Measurements from ENCODE around the gene SH3PXD2A. TPM values are rescaled to one million over a fixed set of nuclear protein-coding genes. Genes with fewer than 3 reads are reported as not detected.

Gene SH3PXD2A
- total RNA-seq, 2 experiments from 2014 or later: 6.9 to 7.0 TPM

DNA sequence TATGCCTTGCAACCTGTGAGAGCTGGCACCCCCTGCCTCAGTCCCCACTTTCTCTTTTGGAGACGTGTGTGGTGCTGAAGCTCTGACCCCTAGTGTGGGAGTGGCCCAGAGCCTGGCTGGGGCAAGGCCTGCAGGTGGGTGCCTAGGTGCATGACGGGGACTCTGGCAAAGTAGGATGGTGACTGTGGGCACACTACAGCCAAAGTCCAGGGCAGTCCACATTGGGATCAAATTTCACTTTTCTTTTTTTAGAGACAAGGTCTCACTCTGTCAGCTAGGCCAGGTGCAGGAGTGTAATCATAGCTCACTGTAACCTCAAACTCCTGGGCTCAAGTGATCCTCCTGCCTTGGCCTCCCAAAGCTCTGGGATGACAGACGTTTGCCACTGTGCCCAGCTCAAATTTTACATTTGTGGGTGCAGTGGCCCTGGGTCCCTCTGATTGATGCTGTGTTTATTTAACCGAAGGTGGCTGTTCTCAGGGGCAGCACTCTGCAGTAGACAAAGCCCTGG, 309.6 kb downstream of the SH3PXD2A start:
- H3K27ac ChIP-seq (ENCODE audit: low read depth in 1 of 2, low read length in 2 of 2): no peak overlapping the region
- CTCF ChIA-PET: no interaction called here
- H3K4me3 ChIP-seq (ENCODE audit: low read length): no peak overlapping the region
- H3K36me3 ChIP-seq (ENCODE audit: insufficient read depth, low read length): no peaks in the 10 kb centered on the region
- POLR2A ChIA-PET: no interaction called here
- peaks cover 11% of the 10 kb centered on the region for H3K4me1 ChIP-seq (ENCODE audit: insufficient read depth, low read length)
- intact Hi-C loops (cut with DNase I, micrococcal nuclease): no loop called here
- peaks cover 11% of the 10 kb centered on the region for H3K4me1 Mint-ChIP-seq (ENCODE audit: low read depth)
- H3K27ac Mint-ChIP-seq: no peak overlapping the region
- TF ChIP-seq, protein P1, sequence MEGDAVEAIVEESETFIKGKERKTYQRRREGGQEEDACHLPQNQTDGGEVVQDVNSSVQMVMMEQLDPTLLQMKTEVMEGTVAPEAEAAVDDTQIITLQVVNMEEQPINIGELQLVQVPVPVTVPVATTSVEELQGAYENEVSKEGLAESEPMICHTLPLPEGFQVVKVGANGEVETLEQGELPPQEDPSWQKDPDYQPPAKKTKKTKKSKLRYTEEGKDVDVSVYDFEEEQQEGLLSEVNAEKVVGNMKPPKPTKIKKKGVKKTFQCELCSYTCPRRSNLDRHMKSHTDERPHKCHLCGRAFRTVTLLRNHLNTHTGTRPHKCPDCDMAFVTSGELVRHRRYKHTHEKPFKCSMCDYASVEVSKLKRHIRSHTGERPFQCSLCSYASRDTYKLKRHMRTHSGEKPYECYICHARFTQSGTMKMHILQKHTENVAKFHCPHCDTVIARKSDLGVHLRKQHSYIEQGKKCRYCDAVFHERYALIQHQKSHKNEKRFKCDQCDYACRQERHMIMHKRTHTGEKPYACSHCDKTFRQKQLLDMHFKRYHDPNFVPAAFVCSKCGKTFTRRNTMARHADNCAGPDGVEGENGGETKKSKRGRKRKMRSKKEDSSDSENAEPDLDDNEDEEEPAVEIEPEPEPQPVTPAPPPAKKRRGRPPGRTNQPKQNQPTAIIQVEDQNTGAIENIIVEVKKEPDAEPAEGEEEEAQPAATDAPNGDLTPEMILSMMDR (IDR thresholded peaks at IDR 0.05): no peak
- ATAC-seq (ENCODE audit: poor library complexity) (no peak), DNase-seq (no peak)
- H3K36me3 Mint-ChIP-seq (ENCODE audit: low read depth): no peaks in the 10 kb centered on the region
- no peak overlapping the region for H3K4me3 Mint-ChIP-seq
- no peaks in the 10 kb centered on the region for H3K27me3 ChIP-seq (ENCODE audit: control insufficient read depth in 1 of 2, insufficient read depth in 2 of 2, low read length in 2 of 2)
- H3K27me3 Mint-ChIP-seq: peaks cover 4% of the 10 kb centered on the region
- no peaks in the 10 kb centered on the region for H3K9me3 ChIP-seq (ENCODE audit: control insufficient read depth in 1 of 2, insufficient read depth in 1 of 2, low read length in 2 of 2)
- H3K9me3 Mint-ChIP-seq: no peaks in the 10 kb centered on the region

DNA sequence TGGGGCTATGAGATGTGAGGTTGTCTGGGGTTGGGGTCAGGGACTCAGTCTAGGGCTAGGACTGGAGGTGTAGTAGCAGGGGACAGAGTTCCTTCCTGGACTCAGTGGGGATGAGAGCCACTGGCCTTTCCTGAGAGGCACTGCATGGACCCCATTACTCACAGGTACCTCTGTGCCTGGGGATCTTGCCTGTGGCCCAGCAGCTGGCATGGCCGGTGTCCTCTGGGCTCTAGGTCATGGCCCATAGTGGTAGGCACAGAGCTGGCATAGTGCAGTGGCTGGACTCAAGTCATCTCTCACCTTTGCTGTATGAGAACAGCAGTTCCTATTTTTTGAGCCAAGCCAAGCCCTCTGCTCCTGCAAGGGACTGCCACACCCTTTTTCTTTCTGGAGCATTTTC, 310.0 kb downstream of the SH3PXD2A start:
- no peak overlapping the region for H3K27ac Mint-ChIP-seq
- Histone ChIP-seq H3K27me3 (ENCODE audit: control insufficient read depth in 1 of 2, insufficient read depth in 2 of 2, low read length in 2 of 2) (no peaks in the 10 kb centered on the region), H3K4me1 (ENCODE audit: insufficient read depth, low read length) (peaks cover 11% of the 10 kb centered on the region), H3K27ac (ENCODE audit: low read depth in 1 of 2, low read length in 2 of 2) (no peak overlapping the region), H3K36me3 (ENCODE audit: insufficient read depth, low read length) (no peaks in the 10 kb centered on the region), H3K9me3 (ENCODE audit: control insufficient read depth in 1 of 2, insufficient read depth in 1 of 2, low read length in 2 of 2) (no peaks in the 10 kb centered on the region), H3K4me3 (ENCODE audit: low read length) (no peak overlapping the region)
- CTCF ChIA-PET: no interaction called here
- TF ChIP-seq, protein P1 (IDR thresholded peaks at IDR 0.05): no peak
- ATAC-seq (ENCODE audit: poor library complexity) (no peak), DNase-seq (no peak)
- POLR2A ChIA-PET: no interaction called here
- peaks cover 9% of the 10 kb centered on the region for H3K27me3 Mint-ChIP-seq
- intact Hi-C loops (cut with DNase I, micrococcal nuclease): no loop called here
- H3K4me1 Mint-ChIP-seq (ENCODE audit: low read depth): peaks cover 11% of the 10 kb centered on the region
- no peaks in the 10 kb centered on the region for H3K9me3 Mint-ChIP-seq
- H3K36me3 Mint-ChIP-seq (ENCODE audit: low read depth): no peaks in the 10 kb centered on the region
- no peak overlapping the region for H3K4me3 Mint-ChIP-seq

DNA sequence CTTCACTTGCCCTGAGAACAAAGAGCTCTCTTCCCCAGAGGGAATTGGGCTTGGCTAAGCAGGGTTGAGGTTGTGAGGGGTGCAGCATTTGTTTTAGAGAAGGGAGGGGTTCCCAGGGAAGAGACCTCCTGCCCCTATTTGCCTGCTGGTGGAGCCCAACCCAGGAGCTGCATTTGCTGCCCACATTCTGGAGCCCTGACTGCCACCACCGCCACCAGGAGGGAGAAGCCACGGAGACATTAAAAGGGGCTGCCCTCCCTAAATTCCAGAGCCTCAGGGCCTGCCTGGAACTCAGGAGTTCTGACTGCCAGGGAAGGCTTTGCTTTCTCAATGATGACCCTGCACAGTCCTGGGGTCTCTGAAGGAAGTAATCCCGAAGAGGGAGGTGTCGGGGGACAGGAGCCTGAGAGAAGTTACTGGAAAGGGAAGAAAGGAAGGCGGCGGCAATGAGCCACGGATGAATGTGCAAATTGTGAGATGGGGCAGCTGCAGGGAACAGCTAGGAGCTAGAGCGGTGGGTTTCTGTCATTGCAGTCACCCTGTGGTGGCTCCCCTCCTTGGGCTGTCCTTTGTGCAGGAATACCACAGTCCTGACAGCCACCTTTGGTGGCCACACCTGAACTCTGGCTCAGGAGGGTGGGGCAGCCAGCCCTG, 310.6 kb downstream of the SH3PXD2A start:
- Mint-ChIP-seq H3K4me1 (ENCODE audit: low read depth) (peaks cover 11% of the 10 kb centered on the region), H3K4me3 (no peak overlapping the region), H3K27ac (no peak overlapping the region), H3K36me3 (ENCODE audit: low read depth) (no peaks in the 10 kb centered on the region), H3K27me3 (peaks cover 9% of the 10 kb centered on the region), H3K9me3 (no peaks in the 10 kb centered on the region)
- ChIA-PET POLR2A (no interaction called here), CTCF (no interaction called here)
- Histone ChIP-seq H3K4me3 (ENCODE audit: low read length) (no peak overlapping the region), H3K27ac (ENCODE audit: low read depth in 1 of 2, low read length in 2 of 2) (no peak overlapping the region), H3K9me3 (ENCODE audit: control insufficient read depth in 1 of 2, insufficient read depth in 1 of 2, low read length in 2 of 2) (no peaks in the 10 kb centered on the region), H3K36me3 (ENCODE audit: insufficient read depth, low read length) (no peaks in the 10 kb centered on the region), H3K27me3 (ENCODE audit: control insufficient read depth in 1 of 2, insufficient read depth in 2 of 2, low read length in 2 of 2) (no peaks in the 10 kb centered on the region), H3K4me1 (ENCODE audit: insufficient read depth, low read length) (peaks cover 11% of the 10 kb centered on the region)
- DNase-seq: no peak
- intact Hi-C loops (cut with DNase I, micrococcal nuclease): no loop called here
- TF ChIP-seq, protein P1 (IDR thresholded peaks at IDR 0.05): no peak
- ATAC-seq (ENCODE audit: poor library complexity): no peak

Other genes starting within 250 kb of the SH3PXD2A start
- 10 to 100 TPM; 13.0 to 13.4 TPM for gene STN1, start 62.6 kb upstream of the SH3PXD2A start, total RNA-seq
- gene SLK, start 111.6 kb upstream of the SH3PXD2A start, total RNA-seq: 10 to 100 TPM; 20.5 to 20.8 TPM
- not detected for gene COL17A1, start 230.3 kb upstream of the SH3PXD2A start, total RNA-seq